ENCODE measurements around the gene PSMB4.
A peak's percentile ranks its signal among the peaks of the same experiment; 100 is the strongest.

The PSMB4 gene

GRCh38 chr1:151443846-151444782 is 44.7 kb downstream of the PSMB4 start:
- DNase-seq, result peak; percentile 64

GRCh38 chr1:151444783-151445177 is 45.4 kb downstream of the PSMB4 start:
- no peak for DNase-seq

- DNase-seq, result no peak
Measured at GRCh38 chr1:151447696-151448095, 48.3 kb downstream of the PSMB4 start.
